ENCODE results near the gene DLGAP1.
"Not testable (repeated sequence)": the region's sequence is repeated elsewhere in the genome, so short reads cannot be mapped to it uniquely, and the experiment has no call there.

The DLGAP1 gene

GRCh38 chr18:3655254-3656050 is 799.7 kb downstream of the DLGAP1 start:
- Mint-ChIP-seq H3K27ac (peak overlapping the region; percentile 64), H3K9me3 (no peaks in the 10 kb centered on the region), H3K4me3 (no peak overlapping the region), H3K27me3 (no peaks in the 10 kb centered on the region), H3K36me3 (ENCODE audit: low read depth) (no peaks in the 10 kb centered on the region), H3K4me1 (ENCODE audit: low read depth) (peaks cover 54% of the 10 kb centered on the region)
- intact Hi-C loops (cut with micrococcal nuclease): no loop called here

DNA sequence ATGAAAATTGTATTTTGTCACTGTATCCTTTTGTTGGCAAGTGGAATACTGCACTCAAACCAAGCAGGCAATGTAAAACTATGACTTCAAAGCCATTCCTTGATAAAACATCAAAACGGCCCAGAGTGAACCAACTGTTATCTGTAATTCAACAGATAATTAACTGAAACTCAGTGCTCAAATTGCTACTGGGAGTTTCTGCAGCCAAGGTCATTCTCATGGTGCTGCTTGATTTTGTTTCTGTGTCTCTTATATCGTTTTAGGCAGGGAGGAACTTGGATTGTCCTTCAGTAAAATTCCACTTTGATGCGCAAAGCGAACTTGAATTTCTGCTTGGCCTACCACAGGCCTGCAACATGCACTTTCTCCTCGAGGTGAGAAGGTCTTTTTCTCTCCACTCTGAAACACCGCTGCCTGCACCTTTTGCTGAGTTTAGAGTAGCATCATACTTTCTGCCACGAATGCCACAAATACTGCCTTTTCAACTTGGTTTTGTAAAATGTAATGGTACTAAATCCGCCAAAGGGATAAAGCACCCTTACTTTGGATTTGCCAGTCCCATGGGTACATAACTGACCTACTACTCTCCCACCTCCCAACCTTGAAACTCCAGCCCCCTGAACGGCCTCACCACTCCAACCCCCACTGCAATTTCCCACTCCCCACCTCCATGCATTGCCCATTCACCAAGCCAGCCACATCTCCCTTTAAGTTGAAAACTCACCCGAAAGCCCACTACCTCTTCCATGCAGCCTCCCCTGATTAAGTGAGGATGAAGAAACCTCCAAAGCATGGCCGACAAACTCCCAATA is 800.5 kb downstream of the DLGAP1 start:
- Mint-ChIP-seq H3K4me3 (no peak overlapping the region), H3K27ac (peak overlapping the region; percentile 64), H3K36me3 (ENCODE audit: low read depth) (no peaks in the 10 kb centered on the region), H3K9me3 (no peaks in the 10 kb centered on the region), H3K27me3 (no peaks in the 10 kb centered on the region), H3K4me1 (ENCODE audit: low read depth) (peaks cover 51% of the 10 kb centered on the region)
- intact Hi-C loops (cut with micrococcal nuclease): no loop called here

GRCh38 chr18:3653851-3654441 is 801.2 kb downstream of the DLGAP1 start:
- intact Hi-C loops (cut with micrococcal nuclease): loop anchor here (2.0 kb wide), 1 partner anchor 13 kb away; no protein-coding TSS in a partner anchor
- H3K9me3 Mint-ChIP-seq: no peaks in the 10 kb centered on the region
- no peak overlapping the region for H3K4me3 Mint-ChIP-seq
- H3K27me3 Mint-ChIP-seq: no peaks in the 10 kb centered on the region
- H3K4me1 Mint-ChIP-seq (ENCODE audit: low read depth): peaks cover 52% of the 10 kb centered on the region
- H3K36me3 Mint-ChIP-seq (ENCODE audit: low read depth): no peaks in the 10 kb centered on the region
- H3K27ac Mint-ChIP-seq: peak overlapping the region; percentile 17

- peaks cover 56% of the 10 kb centered on the region for H3K4me1 Mint-ChIP-seq (ENCODE audit: low read depth)
- H3K9me3 Mint-ChIP-seq: no peaks in the 10 kb centered on the region
- H3K27ac Mint-ChIP-seq: peak overlapping the region; percentile 67
- no peaks in the 10 kb centered on the region for H3K27me3 Mint-ChIP-seq
- H3K4me3 Mint-ChIP-seq: peak overlapping the region; percentile 4
- H3K36me3 Mint-ChIP-seq (ENCODE audit: low read depth): no peaks in the 10 kb centered on the region
- intact Hi-C loops (cut with micrococcal nuclease): loop anchor here (2.0 kb wide), 1 partner anchor 13 kb away; no protein-coding TSS in a partner anchor
Measured at GRCh38 chr18:3653263-3653850, 801.8 kb downstream of the DLGAP1 start.

- Mint-ChIP-seq H3K27me3 (no peaks in the 10 kb centered on the region), H3K4me3 (peak overlapping the region; percentile 4), H3K27ac (peak overlapping the region; percentile 67)
Measured at GRCh38 chr18:3652380-3653262, 802.5 kb downstream of the DLGAP1 start.

GRCh38 chr18:3651266-3651665 is 803.8 kb downstream of the DLGAP1 start:
- intact Hi-C loops (cut with micrococcal nuclease): no loop called here
- H3K27ac Mint-ChIP-seq: peak overlapping the region; percentile 67
- no peaks in the 10 kb centered on the region for H3K9me3 Mint-ChIP-seq
- no peak overlapping the region for H3K4me3 Mint-ChIP-seq
- H3K27me3 Mint-ChIP-seq: no peaks in the 10 kb centered on the region
- no peaks in the 10 kb centered on the region for H3K36me3 Mint-ChIP-seq (ENCODE audit: low read depth)
- peaks cover 56% of the 10 kb centered on the region for H3K4me1 Mint-ChIP-seq (ENCODE audit: low read depth)

More at GRCh38 chr18:3652380-3653262, 802.5 kb downstream of the DLGAP1 start:
- peaks cover 56% of the 10 kb centered on the region for H3K4me1 Mint-ChIP-seq (ENCODE audit: low read depth)
- no peaks in the 10 kb centered on the region for H3K9me3 Mint-ChIP-seq
- H3K36me3 Mint-ChIP-seq (ENCODE audit: low read depth): no peaks in the 10 kb centered on the region
- intact Hi-C loops (cut with micrococcal nuclease): loop anchor here (2.0 kb wide), 1 partner anchor 14 kb away; no protein-coding TSS in a partner anchor

GRCh38 chr18:3650521-3651042 is 804.5 kb downstream of the DLGAP1 start:
- H3K27me3 Mint-ChIP-seq; intact Hi-C loops (cut with micrococcal nuclease); H3K4me3 Mint-ChIP-seq; H3K9me3 Mint-ChIP-seq; H3K36me3 Mint-ChIP-seq (ENCODE audit: low read depth): not testable (repeated sequence)
- peak overlapping the region; percentile 38 for H3K27ac Mint-ChIP-seq
- peaks cover 53% of the 10 kb centered on the region for H3K4me1 Mint-ChIP-seq (ENCODE audit: low read depth)

DNA sequence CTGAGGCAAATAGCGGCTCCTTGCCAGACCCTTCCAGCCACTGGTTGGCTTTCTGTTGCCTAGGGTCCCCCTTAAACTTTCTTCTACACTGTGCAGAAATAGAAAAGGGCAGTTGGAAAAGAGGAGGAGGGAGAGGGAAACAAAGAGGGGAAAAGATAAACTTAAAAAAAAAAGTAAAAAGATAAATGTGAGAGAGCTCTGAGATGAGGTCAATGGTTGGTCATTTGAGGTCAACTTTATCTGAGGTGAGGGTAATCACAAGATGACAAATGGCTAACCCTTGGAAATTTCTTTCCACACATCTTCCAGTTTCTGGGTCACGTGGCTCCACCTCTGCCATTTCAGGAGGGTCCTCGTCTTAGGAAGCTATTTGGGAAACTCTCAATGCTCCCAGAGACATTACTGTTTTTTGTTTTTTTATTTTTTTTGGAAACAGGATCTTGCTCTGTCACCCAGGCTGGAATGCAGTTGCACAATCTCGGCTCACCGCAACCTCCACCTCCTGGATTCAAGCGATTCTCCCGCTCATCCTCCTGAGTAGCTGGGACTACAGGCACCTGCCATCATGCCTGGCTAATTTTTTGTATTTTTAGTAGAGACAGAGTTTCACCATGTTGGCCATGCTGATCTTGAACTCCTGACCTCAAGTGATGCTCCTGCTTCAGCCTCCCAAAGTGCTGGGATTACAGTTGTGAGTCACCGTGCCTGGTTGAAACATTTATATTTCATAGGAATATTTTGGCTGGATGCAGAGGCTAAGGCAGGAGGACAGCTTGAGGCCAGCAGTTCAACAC is 805.3 kb downstream of the DLGAP1 start:
- peaks cover 46% of the 10 kb centered on the region for H3K4me1 Mint-ChIP-seq (ENCODE audit: low read depth)
- no peaks in the 10 kb centered on the region for H3K9me3 Mint-ChIP-seq
- peak overlapping the region; percentile 38 for H3K27ac Mint-ChIP-seq
- intact Hi-C loops (cut with micrococcal nuclease): no loop called here
- no peaks in the 10 kb centered on the region for H3K27me3 Mint-ChIP-seq
- H3K4me3 Mint-ChIP-seq: no peak overlapping the region
- no peaks in the 10 kb centered on the region for H3K36me3 Mint-ChIP-seq (ENCODE audit: low read depth)

GRCh38 chr18:3649135-3649632 is 805.9 kb downstream of the DLGAP1 start:
- no peaks in the 10 kb centered on the region for H3K36me3 Mint-ChIP-seq (ENCODE audit: low read depth)
- no peaks in the 10 kb centered on the region for H3K9me3 Mint-ChIP-seq
- no peak overlapping the region for H3K4me3 Mint-ChIP-seq
- H3K4me1 Mint-ChIP-seq (ENCODE audit: low read depth): peaks cover 39% of the 10 kb centered on the region
- H3K27me3 Mint-ChIP-seq: no peaks in the 10 kb centered on the region
- intact Hi-C loops (cut with micrococcal nuclease): no loop called here
- peak overlapping the region; percentile 41 for H3K27ac Mint-ChIP-seq

GRCh38 chr18:3648641-3649040 is 806.5 kb downstream of the DLGAP1 start:
- H3K4me1 Mint-ChIP-seq (ENCODE audit: low read depth): peaks cover 34% of the 10 kb centered on the region
- H3K4me3 Mint-ChIP-seq: no peak overlapping the region
- H3K36me3 Mint-ChIP-seq (ENCODE audit: low read depth): no peaks in the 10 kb centered on the region
- no peaks in the 10 kb centered on the region for H3K9me3 Mint-ChIP-seq
- intact Hi-C loops (cut with micrococcal nuclease): no loop called here
- peak overlapping the region; percentile 41 for H3K27ac Mint-ChIP-seq
- H3K27me3 Mint-ChIP-seq: no peaks in the 10 kb centered on the region

- intact Hi-C loops (cut with micrococcal nuclease): no loop called here
- Mint-ChIP-seq H3K27me3 (no peaks in the 10 kb centered on the region), H3K27ac (no peak overlapping the region), H3K9me3 (no peaks in the 10 kb centered on the region), H3K4me1 (ENCODE audit: low read depth) (peaks cover 29% of the 10 kb centered on the region), H3K36me3 (ENCODE audit: low read depth) (no peaks in the 10 kb centered on the region), H3K4me3 (no peak overlapping the region)
Measured at GRCh38 chr18:3648200-3648599, 806.9 kb downstream of the DLGAP1 start.

GRCh38 chr18:3647636-3648035 is 807.5 kb downstream of the DLGAP1 start:
- H3K9me3 Mint-ChIP-seq: no peaks in the 10 kb centered on the region
- peaks cover 24% of the 10 kb centered on the region for H3K4me1 Mint-ChIP-seq (ENCODE audit: low read depth)
- no peak overlapping the region for H3K4me3 Mint-ChIP-seq
- no peaks in the 10 kb centered on the region for H3K27me3 Mint-ChIP-seq
- no peaks in the 10 kb centered on the region for H3K36me3 Mint-ChIP-seq (ENCODE audit: low read depth)
- intact Hi-C loops (cut with micrococcal nuclease): no loop called here
- H3K27ac Mint-ChIP-seq: no peak overlapping the region

All from dendritic cell treated with granulocyte-macrophage colony-stimulating factor and Interleukin-4, amounts not matched to agents 40 ng/mL and 50 ng/mL, for 4 days (primary cell).